Stimulated activated CD4-positive, alpha-beta T cell treated with anti-CD3 and anti-CD28 coated beads, Interleukin-1b, Interleukin-23, amount 100 ng/mL, for 1 hour (primary cell): ENCODE measurements around the gene MTSS2.

Source experiments
- DNase-seq, 2 donors: peaks; one replicate each; pipeline ENCODE4 v3.0.0-alpha.2; 2020; ENCODE audit warnings: low read depth in 2 of 2

MTSS2 gene, protein sequence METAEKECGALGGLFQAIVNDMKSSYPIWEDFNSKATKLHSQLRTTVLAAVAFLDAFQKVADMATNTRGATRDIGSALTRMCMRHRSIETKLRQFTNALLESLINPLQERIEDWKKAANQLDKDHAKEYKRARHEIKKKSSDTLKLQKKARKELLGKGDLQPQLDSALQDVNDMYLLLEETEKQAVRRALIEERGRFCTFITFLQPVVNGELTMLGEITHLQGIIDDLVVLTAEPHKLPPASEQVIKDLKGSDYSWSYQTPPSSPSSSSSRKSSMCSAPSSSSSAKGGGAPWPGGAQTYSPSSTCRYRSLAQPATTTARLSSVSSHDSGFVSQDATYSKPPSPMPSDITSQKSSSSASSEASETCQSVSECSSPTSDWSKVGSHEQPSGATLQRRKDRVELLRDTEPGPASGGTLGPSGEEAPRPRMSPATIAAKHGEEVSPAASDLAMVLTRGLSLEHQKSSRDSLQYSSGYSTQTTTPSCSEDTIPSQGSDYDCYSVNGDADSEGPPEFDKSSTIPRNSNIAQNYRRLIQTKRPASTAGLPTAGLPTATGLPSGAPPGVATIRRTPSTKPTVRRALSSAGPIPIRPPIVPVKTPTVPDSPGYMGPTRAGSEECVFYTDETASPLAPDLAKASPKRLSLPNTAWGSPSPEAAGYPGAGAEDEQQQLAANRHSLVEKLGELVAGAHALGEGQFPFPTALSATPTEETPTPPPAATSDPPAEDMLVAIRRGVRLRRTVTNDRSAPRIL

DNA sequence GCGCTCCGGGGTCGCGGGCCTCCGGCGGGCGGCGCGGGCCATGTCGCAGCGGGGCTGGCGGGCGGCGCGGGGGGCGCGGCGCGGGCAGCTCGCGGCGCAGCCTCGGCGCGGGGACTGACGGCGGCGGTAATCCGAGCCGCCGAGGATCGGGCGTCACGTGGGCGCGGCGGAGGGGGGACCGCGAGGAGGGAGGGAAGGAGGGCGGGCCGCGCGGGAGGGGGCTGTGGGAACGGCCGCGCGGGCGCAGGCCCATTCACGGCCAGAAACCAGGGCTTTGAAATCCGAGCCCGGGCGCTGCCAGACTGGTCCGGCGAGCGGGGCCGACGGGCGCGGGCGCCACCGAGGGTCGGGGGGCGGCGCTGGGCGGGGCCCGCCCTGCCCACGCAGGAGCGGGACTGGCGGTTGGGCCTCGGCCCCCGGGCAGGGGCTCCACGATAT is at the start of gene MTSS2:
MTSS2 (minus strand) TSS at position 116 of the 438 bp plus-strand sequence. CDS start 262 bp downstream, outside the sequence.
- no peak for DNase-seq

DNA sequence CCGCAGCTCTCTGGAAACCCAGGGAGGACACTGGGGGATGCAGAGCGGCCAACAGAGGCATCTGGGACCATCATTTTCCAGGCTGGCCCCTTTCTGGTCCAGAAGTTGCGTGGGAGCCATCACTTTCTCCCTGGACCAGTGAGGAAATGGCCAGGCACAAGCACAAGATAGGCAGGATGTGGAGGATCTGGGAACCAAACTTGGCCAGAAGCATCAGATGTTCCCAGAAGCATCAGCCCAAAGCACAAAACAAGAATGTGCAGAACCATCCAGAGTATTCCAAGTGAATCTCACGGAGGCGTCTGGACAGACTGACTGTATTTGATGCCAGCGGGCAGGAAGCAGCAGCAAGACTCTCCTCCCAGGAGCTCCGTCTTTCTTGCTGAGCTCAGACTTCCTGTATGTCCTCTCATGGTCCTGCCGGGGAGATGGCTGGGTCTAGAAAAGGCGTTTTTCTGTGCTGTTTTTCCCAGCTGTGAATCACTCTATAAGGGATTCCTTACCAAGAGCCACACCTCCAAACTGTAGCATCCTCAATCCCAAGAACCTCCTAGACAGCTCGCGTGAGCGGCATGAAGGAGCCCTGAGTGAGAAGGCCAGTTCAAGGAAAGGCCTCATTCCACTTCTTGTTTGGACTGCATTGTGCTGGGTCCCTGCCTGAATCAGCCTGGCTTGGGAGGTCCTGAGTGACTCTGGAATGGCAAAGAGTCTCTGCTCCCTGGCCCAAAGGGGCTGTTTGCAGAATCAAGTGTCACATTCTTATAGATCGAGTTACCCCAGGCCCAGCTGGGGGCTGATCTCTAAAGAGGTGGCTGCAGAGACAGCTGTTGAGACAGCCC is 49.5 kb upstream of the MTSS2 start:
- DNase-seq = no peak

DNA sequence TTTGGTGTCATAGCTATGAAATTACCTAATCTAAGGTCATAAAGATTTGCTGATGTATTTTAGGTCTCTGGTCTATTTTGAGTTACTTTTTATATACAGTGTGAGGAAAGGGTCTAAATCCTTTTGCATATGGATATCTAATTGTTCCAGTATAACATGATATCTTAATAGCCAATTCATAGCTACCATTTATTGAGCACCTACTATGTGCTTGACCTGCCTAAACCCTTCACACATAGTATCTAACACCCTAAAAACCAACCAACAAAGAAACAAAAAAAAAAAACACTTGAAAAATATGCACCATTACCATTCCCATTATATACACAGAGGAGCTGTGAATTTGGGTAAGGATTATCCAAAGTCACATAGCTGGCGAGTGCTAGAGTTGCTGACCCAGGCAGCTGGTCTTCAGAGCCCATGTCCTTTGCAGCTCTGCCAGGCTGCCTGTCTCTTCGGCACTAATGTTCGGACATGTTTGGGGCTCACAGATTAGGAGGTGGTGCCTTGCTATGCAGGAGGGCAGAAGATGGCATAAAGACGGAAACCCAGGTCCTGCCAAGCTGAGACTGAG is 48.8 kb upstream of the MTSS2 start:
- DNase-seq = no peak

DNA sequence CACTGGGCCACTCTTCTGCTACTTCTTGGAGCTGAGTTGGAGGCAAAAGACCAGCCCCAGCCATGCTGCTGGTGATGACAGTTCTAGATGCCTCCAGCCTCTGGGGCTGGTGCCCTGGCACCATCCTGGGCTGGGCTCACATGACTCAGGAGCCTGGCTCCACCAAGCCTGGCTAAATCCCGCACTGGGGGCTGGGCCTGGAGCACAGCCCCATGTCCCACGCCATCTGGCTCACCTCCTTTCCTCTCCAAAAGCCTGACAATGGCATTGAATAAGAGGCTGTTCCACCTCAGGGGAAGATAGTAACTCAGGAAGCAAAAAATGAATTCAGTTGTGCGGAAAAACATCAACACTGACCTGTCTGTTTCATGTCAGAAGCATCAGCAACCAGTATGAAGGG is 45.1 kb upstream of the MTSS2 start:
- DNase-seq = no peak

DNA sequence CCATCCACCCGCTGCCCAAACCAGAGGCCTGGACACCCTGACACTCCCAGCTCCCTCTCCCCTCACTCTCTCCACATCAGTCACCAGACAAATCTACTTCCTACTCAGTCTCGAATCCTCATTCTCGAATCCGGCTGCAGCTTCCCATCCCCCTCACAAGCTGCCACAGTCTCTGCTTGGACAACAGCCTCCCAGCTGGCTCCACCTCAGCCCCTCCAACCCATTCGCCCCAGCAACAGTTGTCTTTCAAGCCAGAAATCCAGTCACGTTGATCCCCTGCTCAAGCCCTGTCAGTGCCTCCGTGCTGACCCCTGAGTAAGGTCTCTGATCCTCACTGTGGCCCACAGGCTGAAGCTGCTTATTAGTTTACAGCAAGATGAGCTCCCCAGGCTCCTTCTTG is 44.2 kb upstream of the MTSS2 start:
- DNase-seq = no peak

DNA sequence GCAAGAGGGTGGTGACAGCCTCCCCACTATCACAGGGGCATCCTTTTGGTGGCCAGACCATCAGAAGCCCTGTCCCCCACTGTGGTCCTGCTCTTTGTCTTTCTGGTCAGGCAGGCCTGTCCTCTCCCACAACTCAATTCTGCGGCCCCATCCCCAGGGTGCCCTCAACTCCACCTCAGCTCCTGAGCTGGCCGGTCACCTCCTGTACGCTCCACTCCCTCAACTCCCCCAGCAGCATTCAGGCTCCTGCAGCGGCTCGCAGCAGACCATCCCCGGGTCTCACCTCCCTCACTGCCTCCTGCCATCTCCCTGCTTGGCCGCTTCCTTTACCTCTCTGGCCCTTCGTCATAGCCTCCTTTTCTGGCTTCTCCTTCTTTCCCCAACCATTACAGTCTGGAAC is 43.4 kb upstream of the MTSS2 start:
- no peak for DNase-seq

DNA sequence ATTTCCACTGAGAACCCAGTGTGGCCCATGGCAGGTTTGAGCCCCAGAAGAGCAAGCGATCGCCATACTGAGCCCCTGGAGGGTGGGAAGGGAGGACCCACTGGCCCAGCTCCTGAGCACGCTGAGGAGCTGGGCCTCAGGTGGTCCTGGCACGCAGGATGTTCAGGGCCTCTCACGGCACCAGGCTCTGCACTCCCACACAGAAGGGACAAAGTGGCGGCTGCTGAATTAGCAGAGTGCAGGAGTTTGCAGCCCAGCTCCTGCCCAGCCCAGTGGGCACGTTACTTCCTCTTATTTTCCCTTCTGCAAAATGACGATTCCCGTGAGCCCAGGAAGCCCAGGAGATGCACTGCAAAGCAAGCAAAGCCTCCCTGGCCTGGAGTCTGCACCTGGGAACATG is 42.3 kb upstream of the MTSS2 start:
- no peak for DNase-seq

DNA sequence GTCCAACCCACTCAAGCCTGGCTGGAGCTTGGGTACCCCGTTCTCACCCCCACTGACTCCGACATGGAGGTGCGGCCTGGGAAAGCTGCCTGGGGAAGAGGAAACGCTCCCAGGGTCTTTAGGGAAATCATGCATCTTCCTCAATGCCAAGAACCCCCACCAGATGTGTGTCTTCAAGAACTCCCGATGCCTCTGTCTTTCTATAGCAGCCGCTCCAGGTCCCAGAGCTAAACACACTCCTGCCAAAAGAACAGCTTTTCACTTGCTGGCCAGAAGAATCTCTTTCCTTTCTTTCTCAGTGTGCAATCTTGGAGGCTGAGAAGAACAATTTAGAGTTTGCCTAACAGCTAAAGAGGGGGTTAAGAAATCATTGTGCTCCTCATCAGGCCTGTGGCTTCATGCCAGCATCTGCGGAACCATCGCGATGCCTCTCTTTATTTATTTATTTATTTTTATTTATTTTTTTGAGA is 41.1 kb upstream of the MTSS2 start:
- DNase-seq = no peak

DNA sequence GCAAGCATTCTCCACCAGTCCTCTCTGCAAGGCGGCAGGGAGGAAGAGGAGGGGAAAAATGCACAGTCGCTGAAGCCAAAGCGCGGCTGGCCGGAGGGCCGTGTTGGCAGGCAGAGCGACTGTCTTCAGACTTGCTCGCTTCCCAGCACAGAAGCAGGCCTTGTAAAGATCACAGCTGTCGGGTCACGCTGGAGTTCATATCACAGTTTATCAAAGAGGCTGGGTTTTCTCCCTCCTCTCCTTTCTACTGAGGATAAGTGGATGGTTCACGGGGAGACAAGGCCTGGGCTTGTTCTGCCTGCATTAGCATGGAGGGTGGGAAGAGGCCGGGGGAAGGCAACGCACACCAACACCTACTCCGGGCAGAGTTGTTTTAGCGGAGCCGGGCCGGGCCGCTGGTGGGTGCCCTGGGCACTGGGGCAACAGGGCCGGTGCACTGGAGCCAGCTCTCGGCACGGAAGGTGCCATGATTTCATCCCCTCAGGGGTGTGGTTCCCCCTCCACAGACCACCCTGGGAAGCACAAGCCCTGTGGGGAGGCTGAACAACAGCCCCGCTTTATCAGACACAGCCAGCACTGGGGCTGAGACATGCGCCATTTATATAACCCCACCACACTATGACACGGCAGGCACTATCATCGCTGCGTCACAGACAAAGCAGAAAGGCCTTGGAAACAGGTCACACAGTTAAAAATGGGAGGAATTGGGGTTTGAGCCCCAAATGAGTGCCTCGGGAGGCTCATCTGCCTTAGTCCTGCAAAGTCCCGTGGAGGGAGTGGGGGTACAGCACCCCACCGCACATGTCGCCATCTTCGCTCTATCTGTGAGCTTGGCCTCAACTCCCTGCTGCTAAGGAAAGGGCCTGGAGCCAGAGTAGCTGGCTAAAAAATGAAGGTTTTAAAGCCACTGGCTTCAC is 40.3 kb upstream of the MTSS2 start:
- DNase-seq = no peak

DNA sequence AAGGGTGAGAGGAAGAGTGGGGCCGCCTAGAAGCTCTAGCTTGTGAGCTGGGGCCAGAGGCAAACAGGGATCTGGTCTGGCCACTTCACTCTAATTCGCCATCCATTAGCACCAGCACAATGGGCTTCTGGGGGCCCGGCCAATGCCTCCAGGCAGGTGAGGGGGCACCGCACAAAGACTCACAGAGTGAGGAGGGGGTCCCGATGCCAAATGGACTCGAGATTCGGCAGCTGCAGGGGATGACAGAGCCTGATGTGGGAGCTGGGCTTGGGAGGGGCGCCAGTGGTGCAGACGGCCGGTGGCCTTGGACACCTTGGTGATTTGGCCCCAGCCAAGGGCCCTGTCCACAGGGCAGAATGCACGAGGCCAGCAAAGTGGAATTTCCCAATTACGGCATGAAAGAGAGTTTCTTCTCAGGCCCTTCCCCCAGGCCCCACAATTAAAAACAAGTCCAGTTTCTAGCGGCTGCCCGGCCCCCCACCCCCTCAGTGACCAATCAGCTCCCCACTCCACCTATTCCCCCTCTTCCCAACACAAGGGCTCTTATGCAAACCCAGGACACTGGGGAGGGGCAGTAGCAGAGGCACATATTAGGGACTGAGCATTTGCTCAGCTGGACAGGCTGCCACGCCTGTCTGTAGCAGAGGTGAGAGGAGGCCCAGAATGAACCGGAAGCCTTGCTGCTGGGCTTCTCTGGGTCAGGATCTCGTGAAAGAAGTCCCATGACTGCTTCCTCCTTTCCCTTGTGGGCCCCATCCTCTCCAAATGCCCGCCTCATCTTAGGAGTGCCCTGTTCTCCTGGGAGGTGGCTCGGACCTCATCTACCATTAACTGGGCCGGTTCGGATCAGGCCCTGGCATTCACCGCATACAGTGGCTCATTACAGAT is 39.4 kb upstream of the MTSS2 start:
- DNase-seq = no peak

DNA sequence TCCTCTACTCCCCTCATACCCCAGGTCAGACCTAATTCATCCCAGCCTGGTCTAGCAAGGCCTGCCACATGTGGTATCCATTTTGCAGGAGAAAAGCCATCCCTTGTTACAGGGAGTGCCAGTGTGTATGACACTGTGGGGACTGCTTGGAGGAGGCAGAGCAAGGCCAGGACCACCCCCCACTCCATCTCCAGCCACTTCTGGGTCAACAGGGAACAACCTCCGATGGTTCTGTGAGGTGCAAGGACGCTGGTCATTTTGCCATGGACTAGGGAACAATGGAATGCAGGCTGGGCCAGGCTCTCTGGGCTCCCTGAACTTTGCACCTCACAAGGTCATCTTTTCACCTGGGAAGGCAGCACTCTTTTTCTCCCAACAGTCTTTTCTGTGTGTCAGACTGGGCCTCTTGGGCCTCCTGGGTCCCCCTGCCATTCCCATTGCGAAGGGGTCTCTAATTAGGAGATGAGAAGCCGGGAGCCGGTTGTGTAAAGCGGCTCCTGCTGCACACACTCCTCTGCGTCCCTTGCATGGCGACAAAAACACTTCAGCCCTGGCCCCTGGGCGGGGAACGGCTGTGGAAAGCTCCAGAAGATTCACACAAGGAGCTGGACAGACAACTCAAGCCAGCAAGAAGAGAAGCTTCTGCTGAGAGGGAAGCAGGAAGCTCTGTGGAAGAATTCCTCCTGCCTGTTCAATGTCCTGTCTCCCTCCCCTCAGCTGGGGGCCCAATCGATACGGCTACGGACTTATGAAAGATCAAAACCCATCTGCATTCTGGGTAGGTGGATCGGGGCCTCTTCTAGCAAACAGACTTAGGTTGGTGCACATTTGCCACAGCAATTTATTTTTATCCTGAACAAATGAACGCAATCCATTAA is 38.5 kb upstream of the MTSS2 start:
- no peak for DNase-seq

DNA sequence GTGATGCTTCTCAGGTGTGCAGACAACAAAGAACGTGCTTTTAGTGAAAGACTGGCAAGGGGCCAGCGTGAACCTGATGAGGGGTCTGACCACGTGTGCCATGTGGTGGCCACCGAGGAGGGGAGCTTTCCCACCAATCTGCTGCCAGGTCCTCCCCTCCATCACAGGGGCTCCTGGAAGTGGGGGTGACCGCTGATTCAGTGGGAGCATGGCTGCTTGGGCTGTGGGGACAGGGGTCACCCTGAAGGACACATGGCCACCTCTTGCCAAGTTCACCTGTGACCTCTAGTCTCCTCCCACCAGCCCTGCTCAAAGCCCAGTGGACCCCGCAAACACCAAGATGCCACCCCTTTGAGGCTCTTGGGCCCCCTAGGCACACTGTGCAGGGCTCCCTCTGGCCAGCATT is 37.9 kb upstream of the MTSS2 start:
- DNase-seq = no peak

DNA sequence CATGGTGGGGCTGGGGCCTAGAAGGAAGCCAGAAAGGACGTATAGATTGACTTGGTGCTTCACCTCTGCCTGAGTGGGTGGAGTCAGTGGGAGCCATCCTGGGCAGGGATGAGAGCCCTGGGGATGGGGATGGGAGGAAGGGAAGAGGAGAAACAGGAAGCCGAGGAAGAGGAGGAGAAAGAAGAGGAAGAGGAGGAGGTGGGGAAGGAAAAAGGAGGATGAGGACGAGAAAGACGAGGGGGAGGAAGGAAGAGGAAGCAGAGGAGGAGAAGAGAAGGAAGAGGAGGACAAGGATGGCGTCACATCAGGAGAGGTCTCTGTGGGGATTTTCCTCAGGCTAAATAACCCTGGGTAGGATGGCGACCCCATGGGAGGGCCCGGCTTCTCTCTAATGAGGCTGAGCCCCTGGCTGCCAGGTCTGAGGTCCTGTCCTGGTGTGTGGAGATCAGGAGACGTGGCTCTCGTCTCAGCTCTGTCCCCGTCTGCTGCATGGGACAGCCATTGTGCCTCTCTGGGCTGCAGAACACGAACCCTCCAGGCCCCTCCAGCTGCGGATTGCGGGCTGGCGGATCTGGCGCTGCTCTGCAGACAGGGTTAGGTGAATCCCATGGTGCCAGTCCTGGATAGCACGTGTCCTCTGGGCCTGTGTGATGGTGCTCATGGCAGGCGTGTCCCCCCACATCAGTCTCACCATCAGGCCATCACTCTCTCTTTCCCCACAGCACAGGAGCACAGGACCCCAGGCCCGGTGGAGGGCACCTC is 35.5 kb upstream of the MTSS2 start:
- no peak for DNase-seq

DNA sequence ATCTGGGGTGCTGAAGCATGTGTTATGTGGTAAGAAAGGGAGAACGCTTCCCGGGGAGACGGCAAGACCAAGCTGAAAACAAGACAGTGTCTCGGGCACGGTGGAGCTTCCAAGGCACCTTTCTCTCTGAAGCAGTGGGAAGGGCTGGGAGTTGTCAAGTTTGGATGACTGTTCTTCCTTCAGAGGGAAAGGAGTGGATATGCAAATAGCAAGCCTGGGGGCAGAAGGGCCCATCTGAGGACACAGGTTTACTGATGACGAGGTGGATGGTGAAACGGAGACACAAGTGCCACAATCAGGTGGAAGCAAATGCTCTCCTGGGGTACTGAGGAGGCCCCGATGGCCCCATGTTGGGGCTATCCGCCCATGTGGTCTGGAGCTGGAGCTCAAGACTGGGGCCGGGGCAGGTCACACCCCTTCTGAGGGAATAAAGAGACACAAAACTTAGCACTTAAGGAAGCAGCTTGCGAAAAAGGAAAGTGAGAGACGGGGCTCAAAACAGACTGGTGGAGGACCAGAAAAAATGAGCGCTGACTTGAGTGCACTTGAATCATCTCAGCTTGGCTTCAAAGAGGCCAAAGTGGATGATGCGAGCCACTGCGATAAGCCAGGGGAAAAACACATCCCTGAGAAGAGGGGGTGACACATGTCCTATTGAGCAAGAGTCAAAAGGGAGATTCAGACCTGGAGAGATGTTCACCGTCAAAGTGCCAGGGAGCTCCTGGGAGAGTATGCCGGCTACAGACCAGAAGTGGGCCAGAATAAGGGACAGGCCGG is 34.8 kb upstream of the MTSS2 start:
- DNase-seq = no peak

DNA sequence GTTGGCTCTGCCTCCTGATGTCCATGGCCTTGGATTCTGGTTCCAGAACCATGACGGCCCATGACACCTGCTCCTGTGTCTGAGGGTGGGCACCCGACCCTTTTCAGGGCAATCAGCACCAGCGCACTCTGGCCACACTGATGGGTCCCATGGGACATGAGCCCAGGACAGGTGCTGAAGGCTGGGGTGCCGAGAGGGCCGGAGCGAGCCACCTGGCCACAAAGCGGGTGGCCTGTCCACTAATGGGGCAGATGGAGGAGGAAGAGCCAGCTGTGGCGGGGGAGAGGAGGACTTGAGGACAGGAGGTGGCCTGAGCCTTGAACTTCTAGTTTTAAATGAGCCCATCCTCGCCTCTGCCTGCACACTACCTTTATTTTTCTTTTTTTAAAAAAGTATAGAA is 31.2 kb upstream of the MTSS2 start:
- no peak for DNase-seq

DNA sequence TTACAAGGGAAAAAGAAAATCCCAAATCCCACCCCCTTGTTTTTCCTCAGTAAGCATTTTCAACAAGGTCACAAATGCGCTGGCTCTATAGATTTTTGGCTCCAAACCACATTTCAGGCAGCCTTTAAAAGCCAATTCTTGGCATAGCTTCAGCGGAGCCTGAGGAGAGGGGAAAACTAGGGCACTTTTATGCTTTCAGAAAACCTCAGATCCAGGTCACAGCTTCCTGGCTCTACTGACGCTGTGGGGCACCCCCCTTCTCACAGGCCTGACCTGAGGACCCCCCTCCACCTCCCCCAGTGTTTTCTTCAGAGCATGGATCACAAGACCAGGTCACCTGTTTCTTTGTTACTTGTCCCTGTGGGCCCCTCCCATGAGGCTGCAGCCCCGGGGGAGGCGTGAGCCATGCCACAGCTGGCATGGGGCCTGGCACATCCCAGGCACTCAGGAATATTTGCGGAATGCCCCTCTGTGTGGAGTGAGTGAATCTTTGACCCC is 30.1 kb upstream of the MTSS2 start:
- no peak for DNase-seq
